NCI-H510A (cell line): Measurements from ENCODE around the gene ENTPD3.

Source experiments
- DNase-seq: peaks from one replicate; lab custom pipeline; 2025; lab: John Stamatoyannopoulos, UW

The ENTPD3 gene

GRCh38 chr3:40404591-40405198, 17.7 kb downstream of the ENTPD3 start:
- no peak for DNase-seq

DNA sequence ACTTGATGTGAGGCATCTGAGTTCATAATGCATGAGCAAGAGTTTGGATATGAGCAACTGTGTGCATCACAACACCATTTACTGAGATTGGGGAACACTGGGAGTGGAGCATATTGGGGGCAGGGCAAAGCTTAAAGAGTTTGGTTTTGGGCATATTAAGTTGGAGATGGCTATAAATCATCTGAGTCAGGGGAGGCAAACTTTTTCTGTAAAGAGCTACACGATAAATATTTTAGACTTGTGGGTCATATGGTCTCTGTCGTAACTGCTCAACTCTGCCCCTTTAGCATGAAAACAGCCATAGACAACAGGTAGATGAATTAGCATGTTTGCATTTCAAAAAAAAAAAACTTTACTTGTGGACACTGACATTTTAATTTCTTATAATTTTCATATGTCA, 20.0 kb downstream of the ENTPD3 start:
- no peak for DNase-seq

DNA sequence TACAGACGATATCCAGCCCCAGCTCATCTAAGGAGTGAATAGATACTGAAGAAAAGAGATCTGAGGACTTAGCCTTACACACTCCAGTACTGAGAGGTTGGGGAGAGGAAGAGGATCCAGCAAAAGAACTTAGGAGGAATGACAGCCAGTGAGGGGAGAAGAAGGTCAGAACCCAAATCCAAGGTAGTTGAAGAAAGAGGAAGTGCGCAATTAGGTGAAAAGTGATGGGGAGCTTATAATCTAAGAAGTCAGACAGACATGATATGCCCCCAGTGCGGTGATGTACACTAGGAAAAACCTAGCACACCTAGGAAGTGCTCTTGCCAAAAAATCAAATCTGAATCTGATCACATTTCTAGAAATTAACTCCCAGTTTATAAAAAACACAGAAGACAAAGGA, 20.6 kb downstream of the ENTPD3 start:
- DNase-seq, result no peak

DNA sequence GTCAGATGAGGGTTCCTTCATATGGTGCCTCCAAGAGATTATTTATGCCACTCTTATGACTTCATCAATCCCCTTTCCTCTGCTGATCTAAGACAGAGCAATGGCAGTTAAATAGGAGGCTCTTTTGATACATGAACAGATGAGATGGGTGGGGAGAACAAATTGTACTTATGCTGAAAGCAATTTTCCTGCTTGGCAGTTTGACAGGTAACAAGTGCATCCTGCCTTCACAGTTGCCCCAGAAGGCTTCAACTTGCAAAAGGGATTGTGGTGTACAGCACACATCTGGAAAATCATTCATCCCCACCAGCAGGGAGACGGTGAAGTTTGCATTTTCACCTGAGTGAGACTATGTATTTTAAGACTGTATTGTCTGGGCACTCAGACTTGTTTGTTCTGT, 27.3 kb downstream of the ENTPD3 start:
- DNase-seq, result no peak

GRCh38 chr3:40417845-40418543, 31.0 kb downstream of the ENTPD3 start:
- no peak for DNase-seq

DNA sequence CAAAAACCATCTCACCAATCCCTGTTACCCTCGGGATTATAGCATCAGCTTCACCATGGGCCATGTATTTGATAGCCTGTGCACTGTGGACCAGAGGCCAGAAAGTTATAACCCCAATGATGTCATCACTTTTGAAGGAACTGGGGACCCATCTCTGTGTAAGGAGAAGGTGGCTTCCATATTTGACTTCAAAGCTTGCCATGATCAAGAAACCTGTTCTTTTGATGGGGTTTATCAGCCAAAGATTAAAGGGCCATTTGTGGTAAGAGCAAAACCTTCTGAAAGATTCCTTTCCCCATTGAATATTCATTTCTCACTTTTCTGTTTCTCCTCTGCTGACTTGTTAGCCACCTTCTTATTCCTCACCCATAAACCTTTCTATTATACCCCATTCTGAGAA, 35.9 kb downstream of the ENTPD3 start:
- DNase-seq, result no peak

GRCh38 chr3:40427045-40427669, 40.2 kb downstream of the ENTPD3 start:
- DNase-seq, result no peak

DNA sequence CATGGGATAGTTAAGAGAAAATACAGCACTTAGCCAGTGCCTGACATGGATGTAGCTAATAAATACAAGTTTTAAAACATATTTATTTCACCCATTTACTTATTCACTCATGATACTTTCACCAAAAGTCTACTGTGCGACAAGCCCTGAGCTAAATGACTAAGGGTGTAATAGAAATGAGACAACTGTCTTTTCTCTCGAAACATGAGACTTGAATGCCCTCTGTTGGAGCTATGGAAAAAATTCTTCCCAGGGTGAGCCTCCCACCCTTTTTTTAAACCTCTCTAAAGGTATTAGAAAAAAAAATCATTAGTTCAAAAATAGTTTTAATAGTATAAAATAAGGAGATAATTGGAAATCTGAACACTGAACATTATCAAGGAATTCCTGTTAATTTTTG, 45.8 kb downstream of the ENTPD3 start:
- DNase-seq, result no peak

GRCh38 chr3:40437889-40438288, 50.9 kb downstream of the ENTPD3 start:
- no peak for DNase-seq

DNA sequence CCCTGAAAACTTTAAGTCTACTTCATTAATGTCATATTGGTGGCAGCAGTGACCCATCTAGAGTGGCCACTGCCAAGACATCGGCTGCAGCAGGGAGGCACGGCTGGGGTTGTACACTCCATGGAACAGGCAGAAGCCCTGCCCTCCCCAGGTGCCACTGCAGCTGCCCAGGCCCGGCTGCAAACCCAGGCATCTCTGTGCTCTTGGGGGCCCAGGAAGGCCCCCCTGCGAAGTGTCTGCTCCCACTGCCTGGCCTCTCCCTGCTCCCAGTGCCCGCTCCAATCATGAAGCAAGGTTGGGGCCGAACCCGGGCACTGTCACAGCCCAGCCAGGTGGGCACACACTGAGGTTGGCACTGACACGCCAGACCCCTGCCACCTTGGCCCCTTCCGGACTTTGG, 58.1 kb downstream of the ENTPD3 start:
- no peak for DNase-seq

- DNase-seq, result no peak
Measured at GRCh38 chr3:40445880-40446279, 58.9 kb downstream of the ENTPD3 start.

- DNase-seq, result no peak
Measured at GRCh38 chr3:40450438-40450837, 63.5 kb downstream of the ENTPD3 start.

GRCh38 chr3:40451551-40451950, 64.6 kb downstream of the ENTPD3 start:
- DNase-seq, result no peak

- no peak for DNase-seq
Measured at GRCh38 chr3:40452057-40452456, 65.1 kb downstream of the ENTPD3 start.

- no peak for DNase-seq
Measured at GRCh38 chr3:40452562-40452875, 65.5 kb downstream of the ENTPD3 start.

GRCh38 chr3:40452876-40453730, 66.1 kb downstream of the ENTPD3 start:
- peak; percentile 95 for DNase-seq

- DNase-seq, result no peak
Measured at GRCh38 chr3:40453933-40454332, 66.9 kb downstream of the ENTPD3 start.

GRCh38 chr3:40455328-40455727, 68.3 kb downstream of the ENTPD3 start:
- DNase-seq, result no peak

DNA sequence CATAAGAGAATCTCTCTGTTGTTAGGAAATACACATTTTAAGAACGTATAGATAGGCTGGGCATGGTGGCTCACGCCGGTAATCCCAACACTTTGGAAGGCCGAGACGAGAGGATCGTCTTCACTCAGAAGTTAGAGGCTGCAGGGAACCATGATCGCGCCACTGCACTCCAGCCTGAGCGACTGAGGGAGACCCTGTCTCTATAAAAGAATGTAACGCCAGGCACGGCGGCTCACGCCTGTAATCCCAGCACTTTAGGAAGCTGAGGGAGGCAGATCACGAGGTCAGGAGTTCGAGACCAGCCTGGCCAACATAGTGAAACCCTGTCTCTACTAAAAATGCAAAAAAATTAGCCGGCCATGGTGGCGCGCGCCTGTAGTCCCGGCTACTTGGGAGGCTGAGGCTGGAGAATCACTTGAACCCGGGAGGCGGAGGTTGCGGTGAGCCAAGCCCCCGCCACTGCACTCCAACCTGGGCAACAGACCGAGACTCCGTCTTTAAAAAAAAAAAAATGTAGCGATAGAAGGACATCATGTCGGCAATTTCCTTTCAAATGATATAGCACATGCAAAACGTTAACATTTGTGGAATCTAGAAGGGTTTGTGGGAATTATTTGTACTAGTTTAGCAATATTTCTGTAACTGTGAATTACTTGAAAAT, 69.4 kb downstream of the ENTPD3 start:
- no peak for DNase-seq

GRCh38 chr3:40456940-40457823, 70.2 kb downstream of the ENTPD3 start, which contains the start of gene RPL14:
Gene RPL14 (plus strand): TSS chr3:40457339. CDS start chr3:40457472, 133 bp downstream.
- peak; percentile 90 for DNase-seq

DNA sequence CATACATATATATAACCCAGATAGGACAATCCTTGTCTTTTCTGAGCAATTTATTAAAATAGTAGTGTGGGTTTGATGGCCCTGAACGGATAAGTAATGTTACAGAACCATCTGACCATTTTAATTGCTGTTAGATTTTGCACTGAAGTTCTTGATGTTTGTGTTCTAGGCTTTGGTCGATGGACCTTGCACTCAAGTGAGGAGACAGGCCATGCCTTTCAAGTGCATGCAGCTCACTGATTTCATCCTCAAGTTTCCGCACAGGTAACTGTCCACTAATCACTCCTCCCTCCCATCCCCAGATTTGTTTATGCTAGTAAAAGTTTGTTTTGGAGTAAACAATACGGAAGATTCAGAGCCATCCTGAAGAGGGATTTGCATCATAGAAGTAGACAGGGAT, 71.5 kb downstream of the ENTPD3 start:
- no peak for DNase-seq
